ENCODE measurements around the gene TRAF2. TPM values are rescaled to one million over a fixed set of nuclear protein-coding genes. Genes with fewer than 3 reads are reported as not detected.

TRAF2 gene
- total and polyA plus RNA-seq, 4 donors, result 4.7 to 14.9 (median 6.8) TPM

- TF ChIP-seq, protein P1, sequence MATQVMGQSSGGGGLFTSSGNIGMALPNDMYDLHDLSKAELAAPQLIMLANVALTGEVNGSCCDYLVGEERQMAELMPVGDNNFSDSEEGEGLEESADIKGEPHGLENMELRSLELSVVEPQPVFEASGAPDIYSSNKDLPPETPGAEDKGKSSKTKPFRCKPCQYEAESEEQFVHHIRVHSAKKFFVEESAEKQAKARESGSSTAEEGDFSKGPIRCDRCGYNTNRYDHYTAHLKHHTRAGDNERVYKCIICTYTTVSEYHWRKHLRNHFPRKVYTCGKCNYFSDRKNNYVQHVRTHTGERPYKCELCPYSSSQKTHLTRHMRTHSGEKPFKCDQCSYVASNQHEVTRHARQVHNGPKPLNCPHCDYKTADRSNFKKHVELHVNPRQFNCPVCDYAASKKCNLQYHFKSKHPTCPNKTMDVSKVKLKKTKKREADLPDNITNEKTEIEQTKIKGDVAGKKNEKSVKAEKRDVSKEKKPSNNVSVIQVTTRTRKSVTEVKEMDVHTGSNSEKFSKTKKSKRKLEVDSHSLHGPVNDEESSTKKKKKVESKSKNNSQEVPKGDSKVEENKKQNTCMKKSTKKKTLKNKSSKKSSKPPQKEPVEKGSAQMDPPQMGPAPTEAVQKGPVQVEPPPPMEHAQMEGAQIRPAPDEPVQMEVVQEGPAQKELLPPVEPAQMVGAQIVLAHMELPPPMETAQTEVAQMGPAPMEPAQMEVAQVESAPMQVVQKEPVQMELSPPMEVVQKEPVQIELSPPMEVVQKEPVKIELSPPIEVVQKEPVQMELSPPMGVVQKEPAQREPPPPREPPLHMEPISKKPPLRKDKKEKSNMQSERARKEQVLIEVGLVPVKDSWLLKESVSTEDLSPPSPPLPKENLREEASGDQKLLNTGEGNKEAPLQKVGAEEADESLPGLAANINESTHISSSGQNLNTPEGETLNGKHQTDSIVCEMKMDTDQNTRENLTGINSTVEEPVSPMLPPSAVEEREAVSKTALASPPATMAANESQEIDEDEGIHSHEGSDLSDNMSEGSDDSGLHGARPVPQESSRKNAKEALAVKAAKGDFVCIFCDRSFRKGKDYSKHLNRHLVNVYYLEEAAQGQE (IDR thresholded peaks at IDR 0.05), result no peak
- TF ChIP-seq NR2F2 (IDR thresholded peaks at IDR 0.05) (no peak), RXRA (IDR thresholded peaks at IDR 0.05) (no peak), FOXA2 (IDR thresholded peaks at IDR 0.05) (no peak), ATF3 (IDR thresholded peaks at IDR 0.05) (no peak), HNF4G (IDR thresholded peaks at IDR 0.05) (no peak), HNF4A (conservative IDR thresholded peaks at IDR 0.05) (no peak), SP1 (IDR thresholded peaks at IDR 0.05) (no peak), CTCF (IDR thresholded peaks at IDR 0.05; ENCODE audit: low read depth, low read length, missing input control) (no peak), JUND (IDR thresholded peaks at IDR 0.05) (no peak), GABPA (IDR thresholded peaks at IDR 0.05 in 1 of 2, conservative IDR thresholded peaks at IDR 0.05 in 1 of 2) (no peak), RAD21 (IDR thresholded peaks at IDR 0.05) (no peak), TAF1 (conservative IDR thresholded peaks at IDR 0.05) (no peak), EGR1 (IDR thresholded peaks at IDR 0.05; ENCODE audit: low read depth in 2 of 2) (no peak), FOXA1 (IDR thresholded peaks at IDR 0.05) (no peak)
- TF ChIP-seq, protein P2, sequence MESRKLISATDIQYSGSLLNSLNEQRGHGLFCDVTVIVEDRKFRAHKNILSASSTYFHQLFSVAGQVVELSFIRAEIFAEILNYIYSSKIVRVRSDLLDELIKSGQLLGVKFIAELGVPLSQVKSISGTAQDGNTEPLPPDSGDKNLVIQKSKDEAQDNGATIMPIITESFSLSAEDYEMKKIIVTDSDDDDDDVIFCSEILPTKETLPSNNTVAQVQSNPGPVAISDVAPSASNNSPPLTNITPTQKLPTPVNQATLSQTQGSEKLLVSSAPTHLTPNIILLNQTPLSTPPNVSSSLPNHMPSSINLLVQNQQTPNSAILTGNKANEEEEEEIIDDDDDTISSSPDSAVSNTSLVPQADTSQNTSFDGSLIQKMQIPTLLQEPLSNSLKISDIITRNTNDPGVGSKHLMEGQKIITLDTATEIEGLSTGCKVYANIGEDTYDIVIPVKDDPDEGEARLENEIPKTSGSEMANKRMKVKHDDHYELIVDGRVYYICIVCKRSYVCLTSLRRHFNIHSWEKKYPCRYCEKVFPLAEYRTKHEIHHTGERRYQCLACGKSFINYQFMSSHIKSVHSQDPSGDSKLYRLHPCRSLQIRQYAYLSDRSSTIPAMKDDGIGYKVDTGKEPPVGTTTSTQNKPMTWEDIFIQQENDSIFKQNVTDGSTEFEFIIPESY (IDR thresholded peaks at IDR 0.05), result no peak
- WGBS, result 92% methylated on average over 11 of the region's 11 CpGs
- no peaks in the 10 kb centered on the region for H3K27me3 ChIP-seq (ENCODE audit: control insufficient read depth in 4 of 4, insufficient read depth in 4 of 4, low read length in 3 of 4)
- no peak overlapping the region for H3K4me3 ChIP-seq (ENCODE audit: low read depth in 1 of 3, low read length in 3 of 3)
- H3K4me1 ChIP-seq (ENCODE audit: control insufficient read depth in 4 of 4, insufficient read depth in 4 of 4, low read length in 3 of 4), result no peaks in the 10 kb centered on the region
- no peak overlapping the region for H3K27ac ChIP-seq (ENCODE audit: low read depth in 1 of 2, low read length in 2 of 2)
- no peak for DNase-seq (ENCODE audit: low spot score)
- peaks cover 8 to 52% (median 11%) of the 10 kb centered on the region in 4 donors for H3K36me3 ChIP-seq (ENCODE audit: control insufficient read depth in 4 of 4, insufficient read depth in 3 of 4, low read depth in 1 of 4, low read length in 3 of 4)
- H3K9ac ChIP-seq (ENCODE audit: low read depth in 1 of 2, low read length in 2 of 2), result no peak overlapping the region
- no peaks in the 10 kb centered on the region for H3K9me3 ChIP-seq (ENCODE audit: control insufficient read depth in 4 of 4, low read length in 3 of 4)
These were observed 35.0 kb downstream of the TRAF2 start for GRCh38 chr9:136921307-136921706.

DNA sequence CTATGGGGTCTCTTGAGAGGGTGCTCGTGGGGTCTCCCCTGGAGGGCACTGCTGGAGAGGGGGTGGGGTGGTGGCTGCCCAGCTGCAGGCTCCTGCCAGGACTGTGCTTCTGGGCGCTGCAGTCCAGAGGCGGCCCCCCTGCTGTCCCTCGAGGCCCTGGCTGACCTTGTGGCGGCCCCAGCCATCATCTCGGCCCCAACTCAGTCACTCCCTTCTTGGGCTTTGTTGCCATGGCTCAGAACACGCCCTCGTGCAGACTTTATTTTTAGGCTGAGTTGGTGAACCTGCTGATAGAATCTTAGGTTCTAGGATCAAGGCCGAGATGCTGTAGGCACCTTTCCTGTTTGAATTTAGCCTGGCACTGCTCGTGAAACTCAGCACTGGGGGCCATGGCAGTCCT, 35.4 kb downstream of the TRAF2 start:
- no peak for TF ChIP-seq EGR1 (IDR thresholded peaks at IDR 0.05; ENCODE audit: low read depth in 2 of 2)
- TF ChIP-seq CTCF (IDR thresholded peaks at IDR 0.05; ENCODE audit: low read depth, low read length, missing input control), result no peak
- no peak for TF ChIP-seq FOXA2 (IDR thresholded peaks at IDR 0.05)
- TF ChIP-seq RXRA (IDR thresholded peaks at IDR 0.05), result no peak
- no peak for TF ChIP-seq RAD21 (IDR thresholded peaks at IDR 0.05)
- no peak for TF ChIP-seq YY1 (IDR thresholded peaks at IDR 0.05)
- TF ChIP-seq, protein P1 (IDR thresholded peaks at IDR 0.05), result no peak
- TF ChIP-seq GABPA (IDR thresholded peaks at IDR 0.05 in 1 of 2, conservative IDR thresholded peaks at IDR 0.05 in 1 of 2), result no peak
- TF ChIP-seq HNF4A (conservative IDR thresholded peaks at IDR 0.05), result no peak
- TF ChIP-seq TAF1 (conservative IDR thresholded peaks at IDR 0.05), result no peak
- no peak for TF ChIP-seq JUND (IDR thresholded peaks at IDR 0.05)
- TF ChIP-seq FOXA1 (IDR thresholded peaks at IDR 0.05), result no peak
- TF ChIP-seq HNF4G (IDR thresholded peaks at IDR 0.05), result no peak
- TF ChIP-seq SP1 (IDR thresholded peaks at IDR 0.05), result no peak
- WGBS, result 89% methylated on average over 10 of the region's 10 CpGs
- no peak for DNase-seq (ENCODE audit: low spot score)
- H3K9ac ChIP-seq (ENCODE audit: low read depth in 1 of 2, low read length in 2 of 2), result no peak overlapping the region
- peaks cover 8 to 52% (median 11%) of the 10 kb centered on the region in 4 donors for H3K36me3 ChIP-seq (ENCODE audit: control insufficient read depth in 4 of 4, insufficient read depth in 3 of 4, low read depth in 1 of 4, low read length in 3 of 4)
- H3K27ac ChIP-seq (ENCODE audit: low read depth in 1 of 2, low read length in 2 of 2), result no peak overlapping the region
- no peaks in the 10 kb centered on the region for H3K9me3 ChIP-seq (ENCODE audit: control insufficient read depth in 4 of 4, low read length in 3 of 4)
- H3K4me1 ChIP-seq (ENCODE audit: control insufficient read depth in 4 of 4, insufficient read depth in 4 of 4, low read length in 3 of 4), result no peaks in the 10 kb centered on the region
- no peak overlapping the region for H3K4me3 ChIP-seq (ENCODE audit: low read depth in 1 of 3, low read length in 3 of 3)
- H3K27me3 ChIP-seq (ENCODE audit: control insufficient read depth in 4 of 4, insufficient read depth in 4 of 4, low read length in 3 of 4), result no peaks in the 10 kb centered on the region
